Heart left ventricle (tissue), 13 donors: ENCODE measurements around the gene C2CD2.

Source experiments
- POLR2A ChIP-seq, 2 donors: fragments of 450-650 bp; IDR thresholded peaks; one replicate each; pipeline ENCODE4 v1.6.1; 2017; ENCODE audit warnings: antibody characterized with exemption in 2 of 2, mild to moderate bottlenecking in 2 of 2, moderate library complexity in 2 of 2
- TF ChIP-seq, protein P1 (sequence below), 12 donors: fragments of 200-600 bp; sonication (generic) in 4 of 12; IDR thresholded peaks; one replicate each; pipeline versions ENCODE4 v1.5.0 to v1.8.0; 2018 to 2022; ENCODE audit warnings: antibody characterized with exemption in 12 of 12, mild to moderate bottlenecking in 5 of 12
- donor health status: ischemic (EF 13 %, LVEDD 7.1; RV severe dilation, severe dysfunction).
- donor health status: DM: no; HTN: yes; CAD: no.
- donor health status: DM: no; HTN: no; CAD: no.
- donor health status: ischemic (EF 25% LVEDD 6.9; RV normal size, moderate dysfunction).
- donor health status: ischemic (EF 25% LVEDD 5.7; RV mildly dilated, moderate dysfunction).
- donor health status: ischemic (EF 35%, LVEDD 5.7; RV mildly dilated, moderate dysfunction).
- donor health status: nonischemic (EF 11% LVEDD 7.7; RV severe dilation, severe dysfunction).
- donor health status: DM: yes; HTN: yes; CAD: no.
- donor health status: PGD.
- donor health status: ischemic (EF 29% LVEDD 5.4; RV normal size, mild dysfunction).
- donor health status: nonischemic (EF 23%, LVEDD 6.1; RV moderate dilation, normal function).

DNA sequence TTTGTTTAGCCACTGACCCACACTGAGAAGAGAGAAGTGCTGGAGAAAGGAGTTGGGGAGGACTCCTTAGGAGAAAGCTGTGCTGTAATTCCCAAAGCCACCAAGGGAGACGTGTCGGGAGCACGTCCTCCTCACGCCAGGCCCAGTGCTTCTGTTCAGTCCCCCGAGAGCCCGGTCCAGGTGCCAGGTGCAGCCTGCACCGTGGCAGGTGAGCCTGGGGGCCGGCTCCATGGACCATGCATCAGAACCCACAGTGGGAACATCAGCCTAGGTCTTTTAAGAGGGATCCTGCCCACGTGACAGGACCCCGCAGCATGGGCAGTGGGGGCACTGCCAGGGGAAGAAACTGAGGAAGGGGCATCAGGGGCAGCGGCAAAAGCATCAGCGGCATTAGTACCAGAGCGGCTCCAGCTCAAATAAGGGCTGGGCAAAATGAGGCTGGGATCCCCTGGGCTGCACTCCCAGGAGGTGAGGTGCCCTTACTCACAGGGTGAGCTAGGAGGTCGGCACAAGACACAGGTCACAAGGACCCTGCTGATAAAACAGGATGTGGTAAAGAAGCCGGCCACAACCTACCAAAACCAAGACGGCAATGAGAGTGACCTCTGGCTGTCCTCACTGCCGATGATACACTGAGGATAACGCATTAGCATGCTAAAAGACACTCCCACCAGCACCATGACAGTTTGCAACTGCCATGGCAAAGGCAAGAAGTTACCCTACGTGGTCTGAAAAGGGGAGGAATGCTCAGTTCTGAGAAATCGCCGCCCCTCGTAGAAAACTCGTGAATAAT is 50.1 kb downstream of the C2CD2 start:
- TF ChIP-seq, protein P1, sequence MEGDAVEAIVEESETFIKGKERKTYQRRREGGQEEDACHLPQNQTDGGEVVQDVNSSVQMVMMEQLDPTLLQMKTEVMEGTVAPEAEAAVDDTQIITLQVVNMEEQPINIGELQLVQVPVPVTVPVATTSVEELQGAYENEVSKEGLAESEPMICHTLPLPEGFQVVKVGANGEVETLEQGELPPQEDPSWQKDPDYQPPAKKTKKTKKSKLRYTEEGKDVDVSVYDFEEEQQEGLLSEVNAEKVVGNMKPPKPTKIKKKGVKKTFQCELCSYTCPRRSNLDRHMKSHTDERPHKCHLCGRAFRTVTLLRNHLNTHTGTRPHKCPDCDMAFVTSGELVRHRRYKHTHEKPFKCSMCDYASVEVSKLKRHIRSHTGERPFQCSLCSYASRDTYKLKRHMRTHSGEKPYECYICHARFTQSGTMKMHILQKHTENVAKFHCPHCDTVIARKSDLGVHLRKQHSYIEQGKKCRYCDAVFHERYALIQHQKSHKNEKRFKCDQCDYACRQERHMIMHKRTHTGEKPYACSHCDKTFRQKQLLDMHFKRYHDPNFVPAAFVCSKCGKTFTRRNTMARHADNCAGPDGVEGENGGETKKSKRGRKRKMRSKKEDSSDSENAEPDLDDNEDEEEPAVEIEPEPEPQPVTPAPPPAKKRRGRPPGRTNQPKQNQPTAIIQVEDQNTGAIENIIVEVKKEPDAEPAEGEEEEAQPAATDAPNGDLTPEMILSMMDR (IDR thresholded peaks at IDR 0.05) = no peak
- TF ChIP-seq POLR2A (IDR thresholded peaks at IDR 0.05) = no peak
